Coronary artery (tissue), 2 donors: Measurements from ENCODE around the gene SYT1.

Experiments used
- DNase-seq: peaks from one replicate; pipeline ENCODE4 v3.0.0-alpha.2; 2017; ENCODE audit warnings: low spot score
- H3K27ac ChIP-seq, 2 donors: fragments of 200-600 bp; sonication (generic); one replicate each; pipeline ENCODE4 v1.5.1; 2016 to 2019
- H3K4me3 ChIP-seq: fragments of 200-600 bp; sonication (generic); 2 replicates; pipeline ENCODE4 v1.5.1; 2016; ENCODE audit warnings: mild to moderate bottlenecking, moderate library complexity
- CTCF ChIP-seq: fragments of 200-600 bp; sonication (generic); IDR thresholded peaks from one replicate; pipeline ENCODE4 v1.5.1; 2019; ENCODE audit warnings: antibody characterized with exemption

Gene SYT1

GRCh38 chr12:79441534-79441933, 577.0 kb downstream of the SYT1 start:
- Histone ChIP-seq H3K27ac (no peak overlapping the region), H3K4me3 (no peak overlapping the region)
- no peak for DNase-seq
- TF ChIP-seq CTCF, result no peak

GRCh38 chr12:79442396-79442795, 577.8 kb downstream of the SYT1 start:
- Histone ChIP-seq H3K4me3 (no peak overlapping the region), H3K27ac (peak overlapping the region in 1 of 2 donors; percentile 61)
- no peak for DNase-seq
- no peak for TF ChIP-seq CTCF

- DNase-seq, result no peak
- no peak for TF ChIP-seq CTCF
- Histone ChIP-seq H3K4me3 (no peak overlapping the region), H3K27ac (no peak overlapping the region)
Measured at GRCh38 chr12:79444089-79444488, 579.5 kb downstream of the SYT1 start.

- no peak overlapping the region for H3K27ac ChIP-seq
- no peak for TF ChIP-seq CTCF
- H3K4me3 ChIP-seq, result no peak overlapping the region
- DNase-seq, result no peak
Measured at GRCh38 chr12:79448816-79449215, 584.2 kb downstream of the SYT1 start.

- no peak for TF ChIP-seq CTCF
- Histone ChIP-seq H3K4me3 (peak overlapping the region; percentile 47), H3K27ac (peak overlapping the region; percentile 45 to 57)
- DNase-seq, result no peak
Measured at GRCh38 chr12:79451365-79451764, 586.8 kb downstream of the SYT1 start.

GRCh38 chr12:79451978-79452377, 587.4 kb downstream of the SYT1 start:
- no peak for TF ChIP-seq CTCF
- peak; percentile 84 for DNase-seq
- H3K4me3 ChIP-seq, result peak overlapping the region; percentile 47
- H3K27ac ChIP-seq, result peak overlapping the region; percentile 45 to 57

- DNase-seq, result no peak
- Histone ChIP-seq H3K27ac (no peak overlapping the region), H3K4me3 (no peak overlapping the region)
- no peak for TF ChIP-seq CTCF
Measured at GRCh38 chr12:79452906-79453305, 588.3 kb downstream of the SYT1 start.
